GM12878 (cell line): ENCODE data around the gene ANAPC5.

Source experiments
- EZH2 ChIP-seq: IDR thresholded peaks from 2 replicates; pipeline ENCODE4 v1.6.1; 2012; ENCODE audit warnings: low read depth, mild to moderate bottlenecking, control low read depth, inconsistent platforms, low read length, borderline replicate concordance; ENCODE audit not compliant: control insufficient read depth
- NR2C2 ChIP-seq: IDR thresholded peaks from 2 replicates; pipeline ENCODE4 v1.6.1; 2011; ENCODE audit warnings: borderline replicate concordance, low read depth; ENCODE audit not compliant: control insufficient read depth, insufficient read length
- PAX5 ChIP-seq: IDR thresholded peaks from 2 replicates; pipeline ENCODE4 v1.6.1; 2011; ENCODE audit warnings: low read depth, low read length, borderline replicate concordance
- POLR2A ChIP-seq: IDR thresholded peaks from 2 replicates; pipeline ENCODE4 v1.6.1; 2011; ENCODE audit warnings: low read depth, mild to moderate bottlenecking, low read length
- POLR2AphosphoS5 ChIP-seq: IDR thresholded peaks from 2 replicates; pipeline ENCODE4 v1.6.1; 2011; ENCODE audit warnings: mild to moderate bottlenecking, low read length, inconsistent platforms
- RCOR1 ChIP-seq: conservative IDR thresholded peaks from 2 replicates; pipeline ENCODE4 v1.6.1; 2012; ENCODE audit warnings: low read depth, low read length, improper control_type of control experiment
- SP1 ChIP-seq: IDR thresholded peaks from one replicate; pipeline ENCODE4 v1.6.1; 2011; ENCODE audit warnings: low read depth, low read length
- TAF1 ChIP-seq: IDR thresholded peaks from 2 replicates; pipeline ENCODE4 v1.6.1; 2011; ENCODE audit warnings: mild to moderate bottlenecking, low read depth, low read length, borderline replicate concordance
- ZBED1 ChIP-seq: IDR thresholded peaks from 2 replicates; pipeline ENCODE4 v1.6.1; 2016; ENCODE audit warnings: borderline replicate concordance
- ZNF207 ChIP-seq: fragments of 450-650 bp; IDR thresholded peaks from 2 replicates; pipeline ENCODE4 v1.6.1; 2014; ENCODE audit warnings: antibody characterized with exemption, mild to moderate bottlenecking, borderline replicate concordance
- TF ChIP-seq, protein P1 (sequence below): IDR thresholded peaks from 2 replicates; pipeline ENCODE4 v1.6.1; 2011; ENCODE audit warnings: low read depth, low read length, improper control_type of control experiment, borderline replicate concordance
- TF ChIP-seq, protein P2 (sequence below), 3 experiments: IDR thresholded peaks in 2 of 3; conservative IDR thresholded peaks in 1 of 3; 2 replicates each; pipeline ENCODE4 v1.5.1; 2011; ENCODE audit warnings: low read depth in 3 of 3, low read length in 3 of 3, mild to moderate bottlenecking in 3 of 3, control low read depth in 2 of 3, moderate library complexity in 2 of 3, inconsistent platforms in 1 of 3, mixed read lengths in 1 of 3; ENCODE audit not compliant: control insufficient read depth in 2 of 3, insufficient read depth in 1 of 3; ENCODE audit errors: extremely low read depth in 1 of 3
- TF ChIP-seq, protein P3 (sequence below): IDR thresholded peaks from 2 replicates; pipeline ENCODE4 v1.6.1; 2012; ENCODE audit warnings: low read depth, low read length, improper control_type of control experiment
- TF ChIP-seq, protein P4 (sequence below): IDR thresholded peaks from 2 replicates; pipeline ENCODE4 v1.6.1; 2011; ENCODE audit warnings: mild to moderate bottlenecking, low read depth, low read length, moderate library complexity; ENCODE audit not compliant: insufficient replicate concordance

DNA sequence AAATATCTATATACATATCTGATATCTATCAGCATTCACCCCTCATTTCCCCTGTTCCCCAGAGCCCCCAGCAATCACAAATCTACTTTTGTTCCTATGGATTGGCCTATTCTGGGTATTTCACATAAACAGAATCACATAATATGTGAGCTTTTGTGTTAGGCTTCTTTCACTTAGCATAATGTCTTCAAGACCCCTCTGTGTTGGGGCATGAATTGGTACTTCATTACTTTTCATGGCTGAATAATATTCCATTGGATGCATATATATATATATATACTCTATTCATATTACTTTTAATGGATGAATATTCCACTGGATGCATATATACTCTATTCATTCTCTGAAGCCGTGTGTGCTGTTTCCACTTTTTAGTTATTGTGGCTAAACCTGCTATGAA is 84.4 kb downstream of the ANAPC5 start:
- TF ChIP-seq, protein P1, sequence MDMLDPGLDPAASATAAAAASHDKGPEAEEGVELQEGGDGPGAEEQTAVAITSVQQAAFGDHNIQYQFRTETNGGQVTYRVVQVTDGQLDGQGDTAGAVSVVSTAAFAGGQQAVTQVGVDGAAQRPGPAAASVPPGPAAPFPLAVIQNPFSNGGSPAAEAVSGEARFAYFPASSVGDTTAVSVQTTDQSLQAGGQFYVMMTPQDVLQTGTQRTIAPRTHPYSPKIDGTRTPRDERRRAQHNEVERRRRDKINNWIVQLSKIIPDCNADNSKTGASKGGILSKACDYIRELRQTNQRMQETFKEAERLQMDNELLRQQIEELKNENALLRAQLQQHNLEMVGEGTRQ = no peak
- TF ChIP-seq EZH2 (no peak), SP1 (no peak), ZBED1 (no peak), NR2C2 (no peak), POLR2A (no peak), TAF1 (no peak), POLR2AphosphoS5 (no peak), RCOR1 (no peak), PAX5 (no peak), ZNF207 (no peak)
- TF ChIP-seq, protein P2, sequence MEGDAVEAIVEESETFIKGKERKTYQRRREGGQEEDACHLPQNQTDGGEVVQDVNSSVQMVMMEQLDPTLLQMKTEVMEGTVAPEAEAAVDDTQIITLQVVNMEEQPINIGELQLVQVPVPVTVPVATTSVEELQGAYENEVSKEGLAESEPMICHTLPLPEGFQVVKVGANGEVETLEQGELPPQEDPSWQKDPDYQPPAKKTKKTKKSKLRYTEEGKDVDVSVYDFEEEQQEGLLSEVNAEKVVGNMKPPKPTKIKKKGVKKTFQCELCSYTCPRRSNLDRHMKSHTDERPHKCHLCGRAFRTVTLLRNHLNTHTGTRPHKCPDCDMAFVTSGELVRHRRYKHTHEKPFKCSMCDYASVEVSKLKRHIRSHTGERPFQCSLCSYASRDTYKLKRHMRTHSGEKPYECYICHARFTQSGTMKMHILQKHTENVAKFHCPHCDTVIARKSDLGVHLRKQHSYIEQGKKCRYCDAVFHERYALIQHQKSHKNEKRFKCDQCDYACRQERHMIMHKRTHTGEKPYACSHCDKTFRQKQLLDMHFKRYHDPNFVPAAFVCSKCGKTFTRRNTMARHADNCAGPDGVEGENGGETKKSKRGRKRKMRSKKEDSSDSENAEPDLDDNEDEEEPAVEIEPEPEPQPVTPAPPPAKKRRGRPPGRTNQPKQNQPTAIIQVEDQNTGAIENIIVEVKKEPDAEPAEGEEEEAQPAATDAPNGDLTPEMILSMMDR (IDR thresholded peaks at IDR 0.05 in 2 of 3, conservative IDR thresholded peaks at IDR 0.05 in 1 of 3; ENCODE audit: control insufficient read depth in 2 of 3, extremely low read depth in 1 of 3, insufficient read depth in 1 of 3, low read depth in 3 of 3, low read length in 3 of 3) = no peak
- TF ChIP-seq, protein P3, sequence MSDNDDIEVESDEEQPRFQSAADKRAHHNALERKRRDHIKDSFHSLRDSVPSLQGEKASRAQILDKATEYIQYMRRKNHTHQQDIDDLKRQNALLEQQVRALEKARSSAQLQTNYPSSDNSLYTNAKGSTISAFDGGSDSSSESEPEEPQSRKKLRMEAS = no peak
- TF ChIP-seq, protein P4, sequence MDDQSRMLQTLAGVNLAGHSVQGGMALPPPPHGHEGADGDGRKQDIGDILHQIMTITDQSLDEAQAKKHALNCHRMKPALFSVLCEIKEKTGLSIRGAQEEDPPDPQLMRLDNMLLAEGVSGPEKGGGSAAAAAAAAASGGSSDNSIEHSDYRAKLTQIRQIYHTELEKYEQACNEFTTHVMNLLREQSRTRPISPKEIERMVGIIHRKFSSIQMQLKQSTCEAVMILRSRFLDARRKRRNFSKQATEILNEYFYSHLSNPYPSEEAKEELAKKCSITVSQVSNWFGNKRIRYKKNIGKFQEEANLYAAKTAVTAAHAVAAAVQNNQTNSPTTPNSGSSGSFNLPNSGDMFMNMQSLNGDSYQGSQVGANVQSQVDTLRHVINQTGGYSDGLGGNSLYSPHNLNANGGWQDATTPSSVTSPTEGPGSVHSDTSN = no peak
